ENCODE measurements around the gene PNKD. TPM values are rescaled to one million over a fixed set of nuclear protein-coding genes. Genes with fewer than 3 reads are reported as not detected.

Gene PNKD
- polyA plus RNA-seq, 1 donor from 2014 or later, result 126 TPM

DNA sequence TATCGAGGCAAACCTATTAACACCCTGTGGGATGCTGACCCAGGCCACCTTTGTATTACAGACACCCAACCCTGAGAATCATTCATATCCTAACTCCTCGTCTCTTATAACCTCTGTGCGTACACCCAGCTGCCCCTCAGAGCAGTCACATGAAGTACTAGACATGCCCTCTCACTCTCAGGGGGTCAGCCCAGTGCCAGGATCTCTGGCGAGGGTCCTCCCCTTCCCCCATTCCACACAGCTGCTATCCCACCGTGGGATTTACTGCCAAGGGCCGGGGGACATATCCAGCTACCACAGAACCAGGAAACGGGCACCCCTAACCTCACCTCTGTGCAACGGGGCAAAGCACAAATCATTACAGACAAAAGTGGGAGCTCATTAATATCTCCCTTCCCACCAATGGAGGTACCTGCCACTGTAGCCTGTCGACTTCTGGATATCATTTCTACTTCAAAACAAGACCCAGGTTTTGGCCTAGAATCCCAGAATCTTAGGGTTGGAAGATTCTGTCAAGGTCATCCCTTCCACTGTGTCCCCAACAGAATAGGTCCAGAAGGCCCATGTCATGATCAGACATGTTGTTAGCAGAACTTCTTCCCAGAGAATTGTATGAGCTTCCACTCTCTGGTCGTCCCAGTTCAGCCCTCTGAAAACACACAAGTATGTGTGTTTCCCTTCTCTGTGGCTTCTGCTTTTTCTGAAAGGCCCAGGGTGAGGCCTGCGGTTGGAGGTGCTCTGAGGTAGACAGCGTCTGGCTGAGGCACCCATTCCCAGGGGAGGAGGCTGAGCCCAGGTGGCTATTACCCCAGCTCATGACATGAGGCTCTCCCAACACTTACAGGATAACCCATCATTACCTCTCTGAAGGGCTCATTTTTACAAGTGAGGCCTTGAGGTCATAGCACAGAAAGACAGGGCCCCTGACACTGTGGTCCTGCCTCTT lies 20.3 kb downstream of the PNKD start:
- Mint-ChIP-seq H3K4me3 (peak overlapping the region; percentile 87 to 98 (median 92)), H3K27me3 (peaks cover 2% of the 10 kb centered on the region), H3K27ac (peak overlapping the region; percentile 96 to 100 (median 98)), H3K36me3 (peaks cover 2% of the 10 kb centered on the region), H3K9me3 (no peaks in the 10 kb centered on the region), H3K4me1 (peaks cover 51 to 63% (median 62%) of the 10 kb centered on the region in 3 donors)

DNA sequence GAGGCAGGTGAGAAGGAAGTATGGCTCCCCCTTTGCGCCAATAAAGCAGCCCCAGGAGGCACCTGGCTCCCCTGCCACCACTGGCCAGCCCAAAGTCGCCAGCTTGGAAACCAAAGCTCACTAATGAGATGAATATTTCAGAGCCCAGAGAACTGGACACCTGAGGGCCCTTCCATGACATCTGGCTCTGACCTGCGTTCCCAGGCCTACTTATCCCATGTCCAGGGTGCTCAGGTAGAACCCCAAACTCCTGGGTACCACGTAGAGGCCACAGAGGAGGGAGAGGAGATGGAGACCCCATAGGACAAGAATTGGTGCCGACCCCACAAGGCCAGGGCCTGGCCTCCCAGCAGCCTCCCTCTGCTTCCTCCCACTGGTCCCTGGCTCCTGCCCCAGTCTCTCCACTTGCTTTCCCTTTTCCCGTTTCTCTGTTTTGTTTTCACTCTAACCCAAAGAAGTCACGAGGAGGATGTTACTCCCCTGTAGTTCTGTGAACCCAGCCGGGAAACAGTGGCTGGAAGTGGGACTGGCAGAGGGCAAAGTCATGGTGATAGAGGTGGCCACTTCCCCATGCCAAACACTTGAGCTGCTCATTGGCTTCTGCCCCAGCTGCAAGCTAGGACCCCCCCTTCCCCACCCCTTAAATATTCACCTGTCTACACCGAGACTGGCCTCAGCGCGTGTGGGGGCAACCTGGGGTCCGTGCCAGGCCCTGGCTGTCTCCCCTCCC lies 21.2 kb downstream of the PNKD start:
- H3K4me1 Mint-ChIP-seq, result peaks cover 46 to 57% (median 54%) of the 10 kb centered on the region in 3 donors
- no peaks in the 10 kb centered on the region for H3K27me3 Mint-ChIP-seq
- H3K27ac Mint-ChIP-seq, result peak overlapping the region; percentile 96 to 100 (median 98)
- H3K4me3 Mint-ChIP-seq, result peak overlapping the region; percentile 87 to 98 (median 92)
- peaks cover 2% of the 10 kb centered on the region for H3K36me3 Mint-ChIP-seq
- no peaks in the 10 kb centered on the region for H3K9me3 Mint-ChIP-seq

DNA sequence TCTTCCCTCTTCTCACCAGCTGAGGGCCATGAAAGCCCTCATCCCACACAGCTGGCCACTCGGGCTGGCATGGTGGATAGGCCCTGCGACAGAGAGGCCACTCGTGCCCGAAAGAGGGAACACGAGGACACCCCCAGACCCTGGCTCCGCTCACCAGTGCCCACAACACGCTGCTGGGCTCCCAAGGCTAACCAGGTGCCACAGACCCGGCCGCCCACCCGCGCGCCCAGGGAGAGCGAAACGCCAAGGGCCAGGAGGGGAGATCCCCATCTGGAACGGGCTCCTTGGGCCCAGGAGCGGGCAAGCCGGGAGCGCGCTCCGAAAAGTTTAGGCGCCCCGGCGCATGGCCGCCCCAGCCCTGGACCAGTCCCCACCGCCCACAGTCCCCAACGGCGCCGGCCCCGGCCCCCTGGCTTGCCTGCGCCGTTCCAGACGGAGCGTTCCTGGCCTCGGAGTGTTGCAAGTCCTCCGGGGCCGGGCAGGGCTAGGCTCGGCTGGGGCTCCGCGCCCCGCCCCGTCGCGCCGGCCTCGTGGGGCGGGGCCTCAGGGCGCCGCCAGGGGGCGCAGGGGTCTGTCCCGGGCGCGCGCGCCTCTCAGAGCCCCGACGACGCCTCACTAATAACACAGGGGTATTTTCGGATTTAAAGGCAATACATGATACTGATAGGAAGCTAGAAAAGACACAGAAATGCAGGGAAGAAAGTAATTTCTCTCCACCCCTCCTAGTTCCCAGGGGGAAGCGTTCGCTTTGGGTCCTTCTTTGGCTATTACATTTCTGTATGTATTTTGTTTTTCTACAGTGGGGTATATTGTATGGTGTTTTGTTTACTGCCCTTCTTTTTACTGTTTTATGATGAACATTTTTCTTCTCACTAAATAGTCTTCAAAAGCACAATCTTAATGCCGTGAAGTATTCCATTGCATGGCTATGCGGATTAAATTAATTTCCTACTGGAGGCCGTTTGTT lies 22.0 kb downstream of the PNKD start, which contains the start of gene TMBIM1:
TSS of gene TMBIM1 (minus strand) at position 456 of the 967 bp plus-strand sequence. CDS start 10,362 bp downstream, outside the sequence.
- Mint-ChIP-seq H3K9me3 (no peaks in the 10 kb centered on the region), H3K36me3 (peaks cover 2% of the 10 kb centered on the region), H3K4me1 (peaks cover 37 to 48% (median 46%) of the 10 kb centered on the region in 3 donors), H3K27ac (peak within 1 kb of the TSS; percentile 96 to 100 (median 98)), H3K4me3 (peak within 1 kb of the TSS; percentile 87 to 98 (median 92)), H3K27me3 (no peaks in the 10 kb centered on the region)

DNA sequence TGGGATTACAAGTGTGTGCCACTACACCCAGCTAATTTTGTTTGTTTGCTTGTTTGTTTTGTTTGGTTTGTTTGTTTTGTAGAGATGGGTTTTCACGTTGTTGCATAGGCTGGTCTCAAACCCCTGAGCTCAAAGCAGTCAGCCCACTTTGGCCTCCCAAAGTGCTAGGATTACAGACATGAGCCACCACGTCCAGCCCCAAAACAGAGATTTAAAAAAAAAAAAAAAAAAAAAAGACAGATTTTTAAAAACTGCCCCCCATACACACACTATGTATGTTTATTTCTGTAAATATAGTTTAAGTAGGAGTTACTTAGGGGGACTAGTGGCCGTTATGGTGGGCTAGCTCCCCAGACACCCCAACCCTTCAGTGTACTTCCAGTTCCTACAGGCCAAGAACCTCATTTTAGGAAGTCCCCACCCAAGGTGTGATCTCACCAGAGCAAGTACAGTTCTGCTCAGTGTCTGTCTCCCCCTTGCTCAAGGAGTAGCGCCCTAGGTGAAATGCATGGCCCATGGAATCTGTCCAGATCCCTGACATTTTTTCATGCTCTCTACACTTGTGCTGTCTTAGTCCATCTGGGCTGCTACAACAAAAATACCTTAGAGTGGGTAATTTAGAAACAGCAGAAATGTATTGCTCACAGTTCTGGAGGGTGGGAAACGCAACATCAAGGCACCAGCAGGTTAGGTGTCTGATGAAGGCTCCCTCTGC lies 23.6 kb downstream of the PNKD start:
- Mint-ChIP-seq H3K27me3 (no peaks in the 10 kb centered on the region), H3K4me1 (peaks cover 29 to 40% (median 36%) of the 10 kb centered on the region in 3 donors), H3K9me3 (no peaks in the 10 kb centered on the region), H3K4me3 (peak overlapping the region; percentile 44 to 95 (median 88)), H3K36me3 (no peaks in the 10 kb centered on the region), H3K27ac (peak overlapping the region; percentile 33 to 98 (median 76))

DNA sequence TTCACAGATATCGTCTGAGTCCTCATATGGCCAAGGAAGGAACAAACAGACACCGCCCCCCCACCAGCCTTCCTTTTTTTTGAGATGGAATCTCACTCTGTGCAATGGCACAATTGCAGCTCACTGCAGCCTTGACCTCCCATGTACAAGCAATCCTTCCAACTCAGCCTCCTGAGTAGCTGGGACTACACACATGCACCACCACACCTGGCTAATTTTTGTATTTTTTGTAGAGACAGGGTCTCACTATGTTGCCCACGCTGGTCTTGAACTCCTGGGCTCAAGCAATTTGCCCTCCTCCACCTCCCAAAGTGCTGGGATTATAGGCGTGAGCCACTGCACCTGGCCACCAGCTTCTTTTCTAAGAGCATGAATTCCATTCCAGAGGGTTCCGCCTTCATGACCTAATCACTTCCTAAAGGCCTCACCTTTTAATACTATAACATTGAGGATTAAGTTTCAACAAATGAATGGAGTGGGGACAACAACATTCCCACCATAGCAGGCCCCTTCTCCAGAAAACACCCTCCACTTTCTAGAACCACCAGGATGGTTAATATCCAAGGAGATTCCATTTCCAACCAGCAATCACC lies 24.2 kb downstream of the PNKD start:
- Mint-ChIP-seq H3K27me3 (no peaks in the 10 kb centered on the region), H3K9me3 (no peaks in the 10 kb centered on the region), H3K36me3 (no peaks in the 10 kb centered on the region), H3K4me3 (peak overlapping the region in 3 of 4 donors; percentile 81 to 95 (median 95)), H3K4me1 (peaks cover 27 to 35% (median 33%) of the 10 kb centered on the region in 3 donors), H3K27ac (peak overlapping the region; percentile 5 to 98 (median 33))

DNA sequence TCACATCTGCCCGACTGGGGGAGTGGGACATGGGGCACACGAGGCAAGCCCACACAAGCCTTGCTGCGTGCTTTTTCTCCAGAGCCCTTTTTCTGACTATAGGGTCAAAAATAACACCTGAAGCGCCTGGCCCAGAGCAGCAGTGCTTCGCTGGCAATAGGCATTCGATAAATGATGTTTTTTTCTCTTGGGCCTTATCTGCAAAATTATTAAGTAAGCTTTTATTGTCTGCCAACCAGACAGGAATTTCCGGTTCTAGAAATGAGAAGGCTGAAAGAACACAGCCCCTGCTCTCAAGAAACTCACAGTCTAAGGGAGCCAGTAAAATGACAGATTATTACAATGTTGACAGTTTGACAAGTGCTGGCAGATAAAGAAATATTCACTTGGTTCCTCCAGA lies 24.7 kb downstream of the PNKD start:
- peak overlapping the region in 1 of 3 donors; percentile 5 for H3K27ac Mint-ChIP-seq
- peak overlapping the region in 3 of 4 donors; percentile 76 to 95 (median 80) for H3K4me3 Mint-ChIP-seq
- H3K36me3 Mint-ChIP-seq, result no peaks in the 10 kb centered on the region
- H3K9me3 Mint-ChIP-seq, result no peaks in the 10 kb centered on the region
- no peaks in the 10 kb centered on the region for H3K27me3 Mint-ChIP-seq
- H3K4me1 Mint-ChIP-seq, result peaks cover 27 to 30% (median 28%) of the 10 kb centered on the region in 3 donors

DNA sequence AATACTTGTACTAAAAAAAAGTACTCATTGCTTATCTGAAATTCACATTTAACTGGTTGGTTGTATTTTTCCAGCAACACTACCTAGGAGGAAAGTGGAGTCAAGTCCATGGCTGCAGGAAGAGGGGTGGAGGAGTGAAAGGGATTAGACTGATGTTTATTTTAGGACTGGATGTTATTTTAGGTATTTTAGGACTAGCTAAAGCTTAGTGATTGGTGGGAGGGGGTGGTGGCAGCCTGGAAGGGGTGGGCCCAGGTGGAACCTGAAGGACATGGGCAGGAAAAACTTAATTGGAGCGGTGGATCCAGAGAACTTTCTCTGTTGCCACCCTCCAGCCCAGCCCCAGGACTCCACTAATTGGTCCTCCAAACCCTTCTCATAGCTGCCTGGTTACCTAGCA lies 25.9 kb downstream of the PNKD start:
- H3K27ac Mint-ChIP-seq, result peak overlapping the region in 1 of 3 donors; percentile 70
- no peaks in the 10 kb centered on the region for H3K36me3 Mint-ChIP-seq
- H3K4me1 Mint-ChIP-seq, result peaks cover 18 to 22% (median 20%) of the 10 kb centered on the region in 3 donors
- H3K4me3 Mint-ChIP-seq, result no peak overlapping the region
- no peaks in the 10 kb centered on the region for H3K9me3 Mint-ChIP-seq
- no peaks in the 10 kb centered on the region for H3K27me3 Mint-ChIP-seq

DNA sequence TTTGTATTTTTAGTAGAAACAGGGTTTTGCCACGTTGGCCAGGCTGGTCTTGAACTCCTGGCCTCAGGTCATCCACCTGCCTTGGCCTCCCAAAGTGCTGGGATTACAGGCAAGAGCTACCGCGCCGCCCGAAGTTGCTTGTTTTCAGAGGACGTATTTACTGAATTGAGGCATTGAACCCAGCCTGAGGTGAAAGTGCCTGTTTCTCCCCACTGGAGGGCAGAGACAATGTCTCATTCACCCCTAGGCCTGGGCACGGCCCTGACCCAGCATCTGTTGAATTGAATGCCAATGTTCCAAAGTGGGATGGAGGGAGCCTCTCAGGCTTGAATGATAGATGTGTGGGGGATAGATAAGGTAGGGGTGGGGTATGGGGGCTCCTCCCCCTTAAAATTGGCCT lies 26.5 kb downstream of the PNKD start:
- Mint-ChIP-seq H3K27ac (peak overlapping the region in 1 of 3 donors; percentile 70), H3K9me3 (no peaks in the 10 kb centered on the region), H3K4me3 (no peak overlapping the region), H3K27me3 (no peaks in the 10 kb centered on the region), H3K36me3 (no peaks in the 10 kb centered on the region), H3K4me1 (peaks cover 17 to 25% (median 24%) of the 10 kb centered on the region in 3 donors)

DNA sequence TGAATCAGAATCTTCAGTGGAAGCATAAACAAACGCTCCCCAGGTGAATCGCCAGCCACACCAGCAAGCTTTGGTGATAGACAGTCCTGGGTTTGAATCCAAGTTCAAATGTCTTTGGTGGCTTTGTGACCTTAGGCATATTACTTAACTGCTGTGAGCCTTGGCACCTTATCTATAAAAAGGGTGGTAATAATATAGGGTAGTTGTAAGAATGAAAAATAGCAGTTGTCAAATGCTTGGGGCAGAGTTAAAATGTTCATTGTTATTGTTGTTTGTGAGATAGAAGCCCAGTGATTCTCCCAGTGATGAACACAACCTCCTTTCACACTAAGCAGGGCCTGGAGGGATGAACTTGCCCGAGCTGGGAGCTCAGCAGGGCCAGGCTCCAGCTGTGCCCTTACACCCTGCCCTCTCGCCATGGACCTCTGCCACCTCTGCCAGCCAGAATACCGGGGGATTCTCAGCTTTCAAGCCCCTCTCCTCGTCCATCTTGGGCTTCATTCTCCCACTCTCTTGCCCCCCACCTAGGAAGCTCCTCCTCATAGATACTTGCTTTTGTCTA lies 28.1 kb downstream of the PNKD start:
- Mint-ChIP-seq H3K27me3 (no peaks in the 10 kb centered on the region), H3K4me3 (peak overlapping the region in 1 of 4 donors; percentile 42), H3K36me3 (no peaks in the 10 kb centered on the region), H3K27ac (no peak overlapping the region), H3K4me1 (peaks cover 8 to 17% (median 15%) of the 10 kb centered on the region in 3 donors), H3K9me3 (no peaks in the 10 kb centered on the region)

DNA sequence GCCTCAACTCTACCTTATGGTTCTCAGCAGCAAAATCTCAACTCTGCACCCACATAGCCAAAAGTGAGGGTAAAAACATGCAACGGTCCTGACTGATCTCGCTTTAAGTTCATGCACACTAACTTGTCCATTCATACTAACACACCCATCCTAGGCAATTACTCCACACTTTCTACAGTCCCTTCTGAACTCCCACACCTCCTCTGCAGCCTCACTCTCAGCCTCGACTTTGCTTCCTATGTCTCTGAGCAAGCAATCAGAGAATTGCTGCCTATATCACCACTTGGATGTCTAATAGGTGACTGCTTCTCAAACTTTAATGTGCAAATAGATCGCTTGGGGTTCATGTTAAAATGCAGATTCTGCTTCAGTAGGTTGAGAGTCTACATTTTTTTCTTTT lies 29.8 kb downstream of the PNKD start:
- no peaks in the 10 kb centered on the region for H3K36me3 Mint-ChIP-seq
- peaks cover 4 to 7% (median 6%) of the 10 kb centered on the region in 3 donors for H3K4me1 Mint-ChIP-seq
- H3K27ac Mint-ChIP-seq, result peak overlapping the region in 1 of 3 donors; percentile 74
- H3K4me3 Mint-ChIP-seq, result no peak overlapping the region
- H3K27me3 Mint-ChIP-seq, result peaks cover 2% of the 10 kb centered on the region
- H3K9me3 Mint-ChIP-seq, result no peaks in the 10 kb centered on the region

DNA sequence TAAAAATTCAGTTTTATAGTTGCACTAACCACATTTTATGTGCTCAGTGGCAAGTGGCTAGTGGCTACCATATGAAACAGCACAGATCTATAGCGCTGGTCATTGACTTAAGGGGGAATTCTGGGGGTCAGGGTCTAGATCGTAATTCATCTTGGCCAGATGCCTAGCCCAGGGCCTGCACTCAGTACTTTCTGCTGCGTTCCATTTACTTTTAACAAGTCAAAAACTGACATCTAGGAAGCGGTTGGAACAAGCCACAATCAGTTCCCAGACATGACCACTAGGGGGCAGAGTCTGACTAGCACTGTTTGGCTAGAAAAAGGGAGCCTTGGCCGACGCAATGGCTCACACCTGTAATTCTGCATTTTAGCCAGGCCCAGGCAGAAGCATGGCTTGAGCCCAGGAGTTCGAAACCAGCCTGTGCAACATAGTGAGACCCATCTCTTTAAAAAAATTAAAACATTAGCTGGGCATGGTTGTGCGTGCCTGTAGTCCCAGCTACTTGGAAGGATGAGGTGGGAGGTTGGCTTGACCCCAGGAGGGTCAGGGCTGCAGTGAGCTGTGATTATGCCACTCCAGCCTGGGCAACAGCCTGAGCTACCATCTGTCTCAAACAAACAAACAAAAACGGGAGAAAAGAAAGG lies 31.0 kb downstream of the PNKD start:
- Mint-ChIP-seq H3K4me1 (peaks cover 4 to 6% (median 5%) of the 10 kb centered on the region in 3 donors), H3K27ac (peak overlapping the region in 1 of 3 donors; percentile 84), H3K36me3 (no peaks in the 10 kb centered on the region), H3K9me3 (no peaks in the 10 kb centered on the region), H3K4me3 (peak overlapping the region in 2 of 4 donors; percentile 2 to 20), H3K27me3 (peaks cover 2% of the 10 kb centered on the region)

DNA sequence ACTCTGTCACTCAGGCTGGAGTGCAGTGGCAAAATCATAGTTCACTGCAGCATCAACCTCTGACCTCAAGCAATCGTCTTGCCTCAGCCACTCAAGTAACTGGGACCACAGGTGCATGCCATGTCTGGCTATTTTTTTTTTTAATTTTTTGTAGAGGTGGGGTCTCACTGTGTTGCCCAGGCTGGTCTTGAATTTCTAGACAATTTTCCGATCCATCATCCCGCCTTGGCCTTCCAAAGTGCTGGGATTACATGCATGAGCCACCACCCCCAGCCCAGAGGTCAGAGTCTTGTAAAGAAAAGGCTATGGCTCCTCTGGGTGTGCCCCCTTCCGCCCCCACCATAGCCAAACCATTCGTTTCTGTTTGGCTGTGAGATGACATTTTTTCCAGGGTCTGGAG lies 35.1 kb downstream of the PNKD start:
- no peaks in the 10 kb centered on the region for H3K36me3 Mint-ChIP-seq
- no peaks in the 10 kb centered on the region for H3K9me3 Mint-ChIP-seq
- peaks cover 4 to 6% (median 5%) of the 10 kb centered on the region in 3 donors for H3K4me1 Mint-ChIP-seq
- H3K27me3 Mint-ChIP-seq, result peaks cover 2% of the 10 kb centered on the region
- H3K27ac Mint-ChIP-seq, result no peak overlapping the region
- no peak overlapping the region for H3K4me3 Mint-ChIP-seq

All from IgD-negative memory B cell (primary cell).